Measurements from ENCODE around the gene CABLES1. TPM values are rescaled to one million over a fixed set of nuclear protein-coding genes. Genes with fewer than 3 reads are reported as not detected.

Gene CABLES1
- total RNA-seq, 4 donors from 2014 or later = 28.1 to 43.8 (median 37.6) TPM

DNA sequence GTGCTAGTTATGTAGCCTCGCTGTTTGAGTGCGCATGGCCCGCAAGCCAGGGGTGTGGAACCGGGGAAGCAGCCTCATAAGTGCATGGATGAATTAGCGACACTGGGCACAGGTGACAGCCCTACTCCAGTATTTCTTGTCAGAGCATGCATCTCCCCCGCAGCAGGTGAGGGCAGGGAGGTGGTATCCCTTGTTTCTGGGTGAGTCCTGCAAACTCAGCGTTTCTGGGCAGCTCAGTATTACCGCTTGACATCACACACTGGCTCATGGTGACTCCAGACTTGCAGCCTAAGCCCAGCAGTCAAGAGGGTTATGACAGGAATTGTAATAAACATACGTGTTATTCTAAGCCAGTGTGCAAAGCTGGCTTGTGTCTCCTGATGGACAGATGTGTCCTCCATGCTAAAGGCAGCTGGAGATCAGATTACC lies 2.5 kb downstream of the CABLES1 start:
- DNase-seq = peak; percentile 34 to 51
- peak overlapping the region in 2 of 3 donors; percentile 89 to 91 for H3K27ac ChIP-seq
- no peaks in the 10 kb centered on the region for H3K36me3 ChIP-seq
- TF ChIP-seq POLR2A (IDR thresholded peaks at IDR 0.05) = no peak
- TF ChIP-seq, protein P1, sequence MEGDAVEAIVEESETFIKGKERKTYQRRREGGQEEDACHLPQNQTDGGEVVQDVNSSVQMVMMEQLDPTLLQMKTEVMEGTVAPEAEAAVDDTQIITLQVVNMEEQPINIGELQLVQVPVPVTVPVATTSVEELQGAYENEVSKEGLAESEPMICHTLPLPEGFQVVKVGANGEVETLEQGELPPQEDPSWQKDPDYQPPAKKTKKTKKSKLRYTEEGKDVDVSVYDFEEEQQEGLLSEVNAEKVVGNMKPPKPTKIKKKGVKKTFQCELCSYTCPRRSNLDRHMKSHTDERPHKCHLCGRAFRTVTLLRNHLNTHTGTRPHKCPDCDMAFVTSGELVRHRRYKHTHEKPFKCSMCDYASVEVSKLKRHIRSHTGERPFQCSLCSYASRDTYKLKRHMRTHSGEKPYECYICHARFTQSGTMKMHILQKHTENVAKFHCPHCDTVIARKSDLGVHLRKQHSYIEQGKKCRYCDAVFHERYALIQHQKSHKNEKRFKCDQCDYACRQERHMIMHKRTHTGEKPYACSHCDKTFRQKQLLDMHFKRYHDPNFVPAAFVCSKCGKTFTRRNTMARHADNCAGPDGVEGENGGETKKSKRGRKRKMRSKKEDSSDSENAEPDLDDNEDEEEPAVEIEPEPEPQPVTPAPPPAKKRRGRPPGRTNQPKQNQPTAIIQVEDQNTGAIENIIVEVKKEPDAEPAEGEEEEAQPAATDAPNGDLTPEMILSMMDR (IDR thresholded peaks at IDR 0.05) = no peak
- H3K9me3 ChIP-seq = no peaks in the 10 kb centered on the region
- 47 to 62% methylated on average over 9 of the region's 9 CpGs for WGBS, 2 donors
- intact Hi-C loops (cut with DNase I) = loop anchor here (10.0 kb wide), 3 partner anchors 87 to 117 kb away; no protein-coding TSS in a partner anchor
- H3K27me3 ChIP-seq = no peaks in the 10 kb centered on the region
- H3K4me3 ChIP-seq (replicated peaks in 1 of 3) = peak overlapping the region in 1 of 3 donors; percentile 54
- peaks cover 58 to 66% of the 10 kb centered on the region in 2 donors for H3K4me1 ChIP-seq

DNA sequence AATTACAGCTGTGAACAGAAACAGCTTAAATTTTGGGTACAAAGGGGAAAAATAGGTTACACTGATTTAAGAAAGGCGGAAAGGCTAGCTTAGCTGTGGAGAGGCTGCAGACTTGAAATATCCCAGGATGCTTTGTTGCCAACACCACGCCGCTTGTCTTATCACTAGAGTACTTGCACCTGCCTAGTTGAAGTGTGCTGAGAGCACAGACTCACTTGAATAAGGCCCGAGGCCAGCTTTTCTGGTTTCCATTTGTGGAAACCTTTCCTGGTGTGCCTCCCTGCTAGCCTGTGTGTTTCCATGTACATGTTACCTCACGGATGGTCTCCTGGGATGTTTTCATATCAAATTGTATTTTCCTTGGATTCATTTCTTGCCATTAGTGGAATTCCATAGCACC lies 3.2 kb downstream of the CABLES1 start:
- Histone ChIP-seq H3K9me3 (no peaks in the 10 kb centered on the region), H3K27me3 (no peaks in the 10 kb centered on the region), H3K4me3 (replicated peaks in 1 of 3) (no peak overlapping the region), H3K27ac (peak overlapping the region in 2 of 3 donors; percentile 21 to 33), H3K36me3 (no peaks in the 10 kb centered on the region), H3K4me1 (peaks cover 62 to 72% of the 10 kb centered on the region in 2 donors)
- DNase-seq = peak; percentile 81 to 82
- 56 to 62% methylated on average over 5 of the region's 5 CpGs for WGBS, 2 donors
- no peak for TF ChIP-seq POLR2A (IDR thresholded peaks at IDR 0.05)
- TF ChIP-seq, protein P1 (IDR thresholded peaks at IDR 0.05) = no peak
- intact Hi-C loops (cut with DNase I) = loop anchor here (10.0 kb wide), 3 partner anchors 86 to 116 kb away; no protein-coding TSS in a partner anchor

DNA sequence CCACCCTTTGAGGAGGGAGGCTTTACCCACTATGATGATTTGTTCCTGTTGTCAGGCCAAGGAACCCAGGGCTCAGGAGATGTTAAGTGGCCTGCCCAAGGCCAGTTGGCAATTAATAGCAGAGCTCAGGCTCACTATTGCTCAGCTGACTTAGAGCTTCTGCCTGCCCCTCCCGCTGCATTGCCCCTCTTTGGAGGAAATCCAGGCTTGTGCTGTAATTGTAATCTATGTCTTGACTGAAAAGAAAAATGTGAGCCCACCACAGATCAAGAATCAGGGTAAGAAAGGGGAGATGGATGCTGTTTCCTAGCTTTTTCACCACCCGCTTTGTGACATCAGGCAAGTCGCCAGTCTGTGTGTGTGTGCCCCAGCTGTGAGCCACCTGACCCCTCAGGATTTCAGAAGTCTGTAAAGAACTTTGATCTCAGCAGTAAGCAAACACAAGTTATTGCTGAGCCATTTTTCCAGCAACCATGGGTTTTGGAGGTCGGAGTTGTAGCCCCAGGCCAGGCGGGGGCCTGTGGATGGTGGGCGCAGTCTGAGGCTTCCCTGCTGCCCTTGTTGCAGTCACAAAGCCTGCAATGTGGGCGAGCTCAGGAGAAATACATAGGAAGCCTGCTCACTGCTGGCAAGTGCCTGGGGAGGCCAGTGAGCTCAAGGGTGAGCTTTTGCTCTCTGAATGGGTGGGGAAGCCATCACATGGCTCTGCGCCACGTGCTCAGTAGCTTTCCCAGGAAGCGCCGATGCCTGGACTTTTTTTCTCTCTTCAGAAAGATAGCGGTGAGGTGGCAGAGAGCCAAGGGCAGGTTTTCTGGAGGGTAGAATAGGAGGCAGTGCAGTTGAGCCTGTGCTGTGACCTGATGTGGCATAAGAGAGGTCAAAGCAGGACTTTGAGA lies 6.1 kb downstream of the CABLES1 start:
- no peaks in the 10 kb centered on the region for H3K9me3 ChIP-seq
- intact Hi-C loops (cut with DNase I) = no loop called here
- peak; percentile 81 to 84 for DNase-seq
- H3K4me1 ChIP-seq = peaks cover 56 to 68% of the 10 kb centered on the region in 2 donors
- 57 to 80% methylated on average over 8 to 9 of the region's 12 CpGs for WGBS, 2 donors
- TF ChIP-seq, protein P1 (IDR thresholded peaks at IDR 0.05) = no peak
- peak in 1 of 2 donors; percentile 15 for TF ChIP-seq POLR2A (IDR thresholded peaks at IDR 0.05)
- H3K36me3 ChIP-seq = no peaks in the 10 kb centered on the region
- H3K27ac ChIP-seq = peak overlapping the region; percentile 68 to 83 (median 73)
- H3K27me3 ChIP-seq = no peaks in the 10 kb centered on the region
- H3K4me3 ChIP-seq (replicated peaks in 1 of 3) = no peak overlapping the region

DNA sequence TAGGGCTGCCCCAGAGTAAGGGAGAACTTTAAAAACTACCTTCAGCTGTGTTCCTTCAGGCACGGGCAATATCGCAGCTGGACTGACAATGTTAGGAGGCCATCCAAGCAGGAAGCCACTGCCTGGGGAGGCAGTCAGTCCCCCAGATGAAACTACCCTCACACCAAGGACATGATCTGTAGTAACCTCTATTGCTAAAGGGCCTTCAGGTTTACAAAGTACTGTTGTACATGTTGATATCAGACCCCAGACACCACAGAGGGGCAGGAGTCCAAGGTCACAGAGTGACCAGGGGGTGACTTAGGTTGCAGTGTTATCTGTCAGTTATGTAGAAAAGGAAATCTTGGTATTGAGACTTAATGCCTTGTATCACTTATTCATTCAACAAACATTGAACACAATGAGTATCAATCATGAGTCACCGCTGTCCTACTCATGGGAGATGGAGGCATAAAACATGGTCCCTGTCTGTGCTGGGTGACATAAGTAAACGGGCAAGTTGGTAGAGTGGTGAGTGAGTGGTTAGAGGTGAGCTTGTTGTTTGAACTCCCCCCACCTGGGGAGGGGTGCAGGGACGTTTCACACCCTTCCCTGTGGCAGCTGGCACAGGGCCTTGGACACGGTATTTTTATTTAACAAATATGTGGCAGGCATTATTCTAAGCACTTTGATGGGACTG lies 7.1 kb downstream of the CABLES1 start:
- H3K4me1 ChIP-seq = peaks cover 56 to 68% of the 10 kb centered on the region in 2 donors
- TF ChIP-seq POLR2A (IDR thresholded peaks at IDR 0.05) = no peak
- TF ChIP-seq, protein P1 (IDR thresholded peaks at IDR 0.05) = no peak
- DNase-seq = no peak
- H3K4me3 ChIP-seq (replicated peaks in 1 of 3) = no peak overlapping the region
- no peaks in the 10 kb centered on the region for H3K9me3 ChIP-seq
- peak overlapping the region; percentile 73 to 83 (median 76) for H3K27ac ChIP-seq
- no peaks in the 10 kb centered on the region for H3K36me3 ChIP-seq
- no peaks in the 10 kb centered on the region for H3K27me3 ChIP-seq
- intact Hi-C loops (cut with DNase I) = no loop called here
- 65 to 68% methylated on average over 6 of the region's 6 CpGs for WGBS, 2 donors

Measured in thyroid gland (tissue), 4 donors.